GM23338 (cell line): ENCODE results near the gene IBA57. TPM values are rescaled to one million over a fixed set of nuclear protein-coding genes. Genes with fewer than 3 reads are reported as not detected.

ENCODE experiments used
- ATAC-seq: fragments of 200-7000 bp; cut with Tn5 transposase; 3 replicates; pipeline ENCODE4 v1.9.1; 2020
- DNase-seq: peaks from one replicate; pipeline ENCODE4 v3.0.0-alpha.2; 2015; ENCODE audit warnings: low spot score
- H2AFZ ChIP-seq: fragments of 200-600 bp; sonication (generic); 2 replicates; pipeline ENCODE4 v1.8.0; 2016; ENCODE audit warnings: antibody characterized with exemption, mild to moderate bottlenecking, moderate library complexity
- H3F3A ChIP-seq: fragments of 200-600 bp; sonication (generic); replicated peaks from 2 replicates; pipeline ENCODE4 v1.8.0; 2017; ENCODE audit warnings: antibody characterized with exemption, mixed run types, low read depth
- H3K27ac ChIP-seq: fragments of 200-600 bp; sonication (generic); 2 replicates; pipeline ENCODE4 v1.6.1; 2016; ENCODE audit warnings: low read depth
- H3K27me3 ChIP-seq: fragments of 200-600 bp; sonication (generic); 2 replicates; pipeline ENCODE4 v1.8.0; 2016; ENCODE audit warnings: mild to moderate bottlenecking, mixed run types, moderate library complexity; ENCODE audit not compliant: insufficient read depth
- H3K36me3 ChIP-seq: fragments of 200-600 bp; sonication (generic); 2 replicates; pipeline ENCODE4 v1.8.0; 2016; ENCODE audit warnings: mild to moderate bottlenecking; ENCODE audit not compliant: insufficient read depth
- H3K4me1 ChIP-seq: fragments of 200-600 bp; sonication (generic); 2 replicates; pipeline ENCODE4 v1.8.0; 2016; ENCODE audit warnings: mild to moderate bottlenecking, moderate library complexity; ENCODE audit not compliant: insufficient read depth
- H3K4me2 ChIP-seq: fragments of 200-600 bp; sonication (generic); 2 replicates; pipeline ENCODE4 v1.7.1; 2017; ENCODE audit warnings: mixed run types
- H3K4me3 ChIP-seq: fragments of 200-600 bp; sonication (generic); 2 replicates; pipeline ENCODE4 v1.6.1; 2016; ENCODE audit warnings: mixed run types
- H3K79me2 ChIP-seq: fragments of 200-600 bp; sonication (generic); replicated peaks from 2 replicates; pipeline ENCODE4 v1.8.0; 2017; ENCODE audit warnings: mild to moderate bottlenecking; ENCODE audit not compliant: insufficient read depth
- H3K9me2 ChIP-seq: fragments of 200-600 bp; sonication (generic); 2 replicates; pipeline ENCODE4 v1.8.0; 2017; ENCODE audit not compliant: insufficient read depth
- H4K20me1 ChIP-seq: fragments of 200-600 bp; sonication (generic); replicated peaks from 2 replicates; pipeline ENCODE4 v1.8.0; 2017; ENCODE audit warnings: mild to moderate bottlenecking; ENCODE audit not compliant: insufficient read depth
- H3K27ac Mint-ChIP-seq: 2 replicates; pipeline ENCODE4 v1.8.0; 2020; ENCODE audit warnings: inconsistent platforms, mild to moderate bottlenecking, moderate library complexity, mixed read lengths
- H3K27me3 Mint-ChIP-seq: 3 replicates; pipeline ENCODE4 v1.8.0; 2022; ENCODE audit warnings: low read depth, mild to moderate bottlenecking, moderate library complexity, mixed read lengths, inconsistent platforms; ENCODE audit not compliant: insufficient read depth, poor library complexity
- H3K36me3 Mint-ChIP-seq: 3 replicates; pipeline ENCODE4 v1.8.0; 2021; ENCODE audit warnings: low read depth, mild to moderate bottlenecking, inconsistent platforms, moderate library complexity, mixed read lengths
- H3K4me1 Mint-ChIP-seq: 3 replicates; pipeline ENCODE4 v1.8.0; 2020; ENCODE audit warnings: mild to moderate bottlenecking, inconsistent platforms, mixed read lengths
- H3K4me3 Mint-ChIP-seq: 3 replicates; pipeline ENCODE4 v1.8.0; 2021; ENCODE audit warnings: moderate library complexity, mild to moderate bottlenecking, inconsistent platforms, mixed read lengths
- H3K9me3 Mint-ChIP-seq: 3 replicates; pipeline ENCODE4 v1.8.0; 2020; ENCODE audit warnings: moderate library complexity, mild to moderate bottlenecking, inconsistent platforms, mixed read lengths
- CREB1 ChIP-seq: fragments of 250-450 bp; sonication (Bioruptor Pico); IDR thresholded peaks from 2 replicates; pipeline ENCODE4 v1.5.0; 2020; ENCODE audit warnings: low read depth, mild to moderate bottlenecking, moderate library complexity
- CTCF ChIP-seq, 2 experiments: fragments of 200-600 bp in 1 of 2; sonication (generic) in 1 of 2; conservative IDR thresholded peaks; 2 replicates each; pipeline versions ENCODE4 v1.5.1 to v1.6.1; 2016 to 2017; ENCODE audit warnings: antibody characterized with exemption in 2 of 2, low read depth in 2 of 2, mild to moderate bottlenecking in 2 of 2, moderate library complexity in 1 of 2
- ETS1 ChIP-seq: IDR thresholded peaks from 2 replicates; pipeline ENCODE4 v1.6.1; 2016; ENCODE audit warnings: antibody characterized with exemption
- EZH2 ChIP-seq: fragments of 200-600 bp; sonication (generic); IDR thresholded peaks from one replicate; pipeline ENCODE4 v1.8.0; 2017; ENCODE audit warnings: antibody characterized with exemption, mild to moderate bottlenecking, low read depth; ENCODE audit not compliant: unreplicated experiment
- EZH2phosphoT487 ChIP-seq: fragments of 200-600 bp; sonication (generic); IDR thresholded peaks from one replicate; pipeline ENCODE4 v1.8.1; 2018; ENCODE audit warnings: antibody characterized with exemption; ENCODE audit not compliant: unreplicated experiment
- NANOG ChIP-seq: IDR thresholded peaks from 2 replicates; pipeline ENCODE4 v1.6.1; 2016; ENCODE audit warnings: antibody characterized with exemption, borderline replicate concordance
- POLR2AphosphoS5 ChIP-seq: IDR thresholded peaks from 2 replicates; pipeline ENCODE4 v1.6.1; 2016; ENCODE audit warnings: antibody characterized with exemption, low read depth
- REST ChIP-seq: IDR thresholded peaks from one replicate; pipeline ENCODE4 v1.6.1; 2018; ENCODE audit warnings: antibody characterized with exemption; ENCODE audit not compliant: unreplicated experiment
- STAT1 ChIP-seq: IDR thresholded peaks from one replicate; pipeline ENCODE4 v1.6.1; 2016; ENCODE audit warnings: antibody characterized with exemption; ENCODE audit not compliant: unreplicated experiment
- ZNF114 ChIP-seq: fragments of 250-450 bp; sonication (Bioruptor Pico); IDR thresholded peaks from 2 replicates; pipeline ENCODE4 v1.5.0; 2020; ENCODE audit warnings: mild to moderate bottlenecking, moderate library complexity
- ZNF331 ChIP-seq: fragments of 250-450 bp; sonication (Bioruptor Pico); IDR thresholded peaks from 2 replicates; pipeline ENCODE4 v1.5.0; 2020; ENCODE audit warnings: low read depth, mild to moderate bottlenecking, moderate library complexity
- polyA plus RNA-seq: library from polyadenylated mRNA; unstranded; fragments of >200 nt; fragmentation: Nextera tagmentation; extraction: Ambion mirVana; gene quantifications from 2 replicates; pipeline ENCODE4 v1.2.1, GENCODE V29; 2016
- total RNA-seq: library from RNA; depleted of rRNA; stranded (reverse); fragments of >200 nt; shearing (Covaris generic); gene quantifications from 2 replicates; pipeline ENCODE4 v1.2.3, GENCODE V29; 2014

IBA57 gene
- total and polyA plus RNA-seq, 2 experiments from 2014 or later = 1.1 to 10.3 TPM

GRCh38 chr1:228148196-228148861, 17.3 kb upstream of the IBA57 start:
- no peak overlapping the region for H3K4me3 Mint-ChIP-seq
- no peak for ATAC-seq

GRCh38 chr1:228148935-228149405, 16.6 kb upstream of the IBA57 start:
- no peak for DNase-seq
- TF ChIP-seq EZH2 (no peak), ZNF331 (no peak), ZNF114 (CRISPR knock-in tag) (no peak), POLR2AphosphoS5 (no peak), NANOG (no peak), EZH2phosphoT487 (no peak), REST (no peak), CTCF (conservative IDR thresholded peaks at IDR 0.05; ENCODE audit: low read depth in 2 of 2) (no peak), CREB1 (no peak), STAT1 (no peak), ETS1 (no peak)

More at GRCh38 chr1:228148196-228148861, 17.3 kb upstream of the IBA57 start:
- H3K27me3 ChIP-seq = no peaks in the 10 kb centered on the region
- Mint-ChIP-seq H3K9me3 (no peaks in the 10 kb centered on the region; the same call in 2 of the 3 replicates), H3K4me1 (peaks cover 3% of the 10 kb centered on the region; the same call in 2 of the 3 replicates), H3K27me3 (peaks cover 11% of the 10 kb centered on the region), H3K27ac (no peak overlapping the region), H3K36me3 (no peaks in the 10 kb centered on the region; the same call in 1 of the 3 replicates)
- no peak overlapping the region for H3K4me3 ChIP-seq
- no peaks in the 10 kb centered on the region for H3F3A ChIP-seq
- no peak overlapping the region for H2AFZ ChIP-seq
- H4K20me1 ChIP-seq = no peaks in the 10 kb centered on the region
- no peaks in the 10 kb centered on the region for H3K36me3 ChIP-seq
- peaks cover 9% of the 10 kb centered on the region for H3K79me2 ChIP-seq
- H3K4me2 ChIP-seq = no peak overlapping the region
- H3K27ac ChIP-seq = no peak overlapping the region
- no peaks in the 10 kb centered on the region for H3K4me1 ChIP-seq
- no peaks in the 10 kb centered on the region for H3K9me2 ChIP-seq
- no peak for DNase-seq
- no peak for TF ChIP-seq EZH2
- no peak for TF ChIP-seq POLR2AphosphoS5
- TF ChIP-seq CTCF (conservative IDR thresholded peaks at IDR 0.05; ENCODE audit: low read depth in 2 of 2) = no peak
- TF ChIP-seq CREB1 = no peak
- TF ChIP-seq EZH2phosphoT487 = no peak

More at GRCh38 chr1:228148935-228149405, 16.6 kb upstream of the IBA57 start:
- Histone ChIP-seq H3K27ac (no peak overlapping the region), H3K4me2 (no peak overlapping the region; the same call in 1 of the 2 replicates), H3K79me2 (0 out of 2 replicates have a peak, but pooled peaks cover 2% of the 10 kb centered on the region), H3K27me3 (no peaks in the 10 kb centered on the region), H2AFZ (no peak overlapping the region), H3K9me2 (no peaks in the 10 kb centered on the region), H3K4me1 (no peaks in the 10 kb centered on the region), H3F3A (no peaks in the 10 kb centered on the region), H3K36me3 (no peaks in the 10 kb centered on the region), H3K4me3 (no peak overlapping the region), H4K20me1 (no peaks in the 10 kb centered on the region)
- peaks cover 3% of the 10 kb centered on the region; the same call in 2 of the 3 replicates for H3K4me1 Mint-ChIP-seq
- no peaks in the 10 kb centered on the region; the same call in 2 of the 3 replicates for H3K36me3 Mint-ChIP-seq
- peaks cover 11% of the 10 kb centered on the region for H3K27me3 Mint-ChIP-seq
- no peak; the same call in 2 of the 3 replicates for ATAC-seq
- H3K9me3 Mint-ChIP-seq = no peaks in the 10 kb centered on the region
- H3K27ac Mint-ChIP-seq = no peak overlapping the region
- no peak overlapping the region for H3K4me3 Mint-ChIP-seq
